Ishikawa (cell line): ENCODE data around the gene SHKBP1.

Experiments
- CEBPB ChIP-seq: IDR thresholded peaks from 2 replicates; pipeline ENCODE4 v1.6.1; 2012
- CREB1 ChIP-seq: IDR thresholded peaks from 2 replicates; pipeline ENCODE4 v1.6.1; 2012; ENCODE audit warnings: low read depth
- EGR1 ChIP-seq: IDR thresholded peaks from 2 replicates; pipeline ENCODE4 v1.6.1; 2012
- EP300 ChIP-seq: IDR thresholded peaks from 2 replicates; pipeline ENCODE4 v1.6.1; 2012; ENCODE audit warnings: borderline replicate concordance
- FOXM1 ChIP-seq: IDR thresholded peaks from 2 replicates; pipeline ENCODE4 v1.6.1; 2012; ENCODE audit warnings: low read depth, borderline replicate concordance
- NFIC ChIP-seq: IDR thresholded peaks from 2 replicates; pipeline ENCODE4 v1.6.1; 2012
- RAD21 ChIP-seq: IDR thresholded peaks from 2 replicates; pipeline ENCODE4 v1.6.1; 2012; ENCODE audit warnings: low read depth
- TAF1 ChIP-seq: IDR thresholded peaks from 2 replicates; pipeline ENCODE4 v1.6.1; 2012; ENCODE audit warnings: low read depth, mild to moderate bottlenecking
- TCF12 ChIP-seq: IDR thresholded peaks from 2 replicates; pipeline ENCODE4 v1.6.1; 2012; ENCODE audit warnings: low read depth
- TEAD4 ChIP-seq: IDR thresholded peaks from 2 replicates; pipeline ENCODE4 v1.6.1; 2012
- YY1 ChIP-seq: IDR thresholded peaks from 2 replicates; pipeline ENCODE4 v1.6.1; 2012; ENCODE audit warnings: low read depth
- ZBTB7A ChIP-seq: IDR thresholded peaks from 2 replicates; pipeline ENCODE4 v1.6.1; 2012; ENCODE audit warnings: low read depth
- TF ChIP-seq, protein P1 (sequence below): IDR thresholded peaks from 2 replicates; pipeline ENCODE4 v1.6.1; 2012
- TF ChIP-seq, protein P2 (sequence below): IDR thresholded peaks from 2 replicates; pipeline ENCODE4 v1.6.1; 2012; ENCODE audit warnings: low read depth, mild to moderate bottlenecking
- TF ChIP-seq, protein P3 (sequence below): IDR thresholded peaks from 2 replicates; pipeline ENCODE4 v1.6.1; 2012

Gene SHKBP1, protein sequence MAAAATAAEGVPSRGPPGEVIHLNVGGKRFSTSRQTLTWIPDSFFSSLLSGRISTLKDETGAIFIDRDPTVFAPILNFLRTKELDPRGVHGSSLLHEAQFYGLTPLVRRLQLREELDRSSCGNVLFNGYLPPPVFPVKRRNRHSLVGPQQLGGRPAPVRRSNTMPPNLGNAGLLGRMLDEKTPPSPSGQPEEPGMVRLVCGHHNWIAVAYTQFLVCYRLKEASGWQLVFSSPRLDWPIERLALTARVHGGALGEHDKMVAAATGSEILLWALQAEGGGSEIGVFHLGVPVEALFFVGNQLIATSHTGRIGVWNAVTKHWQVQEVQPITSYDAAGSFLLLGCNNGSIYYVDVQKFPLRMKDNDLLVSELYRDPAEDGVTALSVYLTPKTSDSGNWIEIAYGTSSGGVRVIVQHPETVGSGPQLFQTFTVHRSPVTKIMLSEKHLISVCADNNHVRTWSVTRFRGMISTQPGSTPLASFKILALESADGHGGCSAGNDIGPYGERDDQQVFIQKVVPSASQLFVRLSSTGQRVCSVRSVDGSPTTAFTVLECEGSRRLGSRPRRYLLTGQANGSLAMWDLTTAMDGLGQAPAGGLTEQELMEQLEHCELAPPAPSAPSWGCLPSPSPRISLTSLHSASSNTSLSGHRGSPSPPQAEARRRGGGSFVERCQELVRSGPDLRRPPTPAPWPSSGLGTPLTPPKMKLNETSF

DNA sequence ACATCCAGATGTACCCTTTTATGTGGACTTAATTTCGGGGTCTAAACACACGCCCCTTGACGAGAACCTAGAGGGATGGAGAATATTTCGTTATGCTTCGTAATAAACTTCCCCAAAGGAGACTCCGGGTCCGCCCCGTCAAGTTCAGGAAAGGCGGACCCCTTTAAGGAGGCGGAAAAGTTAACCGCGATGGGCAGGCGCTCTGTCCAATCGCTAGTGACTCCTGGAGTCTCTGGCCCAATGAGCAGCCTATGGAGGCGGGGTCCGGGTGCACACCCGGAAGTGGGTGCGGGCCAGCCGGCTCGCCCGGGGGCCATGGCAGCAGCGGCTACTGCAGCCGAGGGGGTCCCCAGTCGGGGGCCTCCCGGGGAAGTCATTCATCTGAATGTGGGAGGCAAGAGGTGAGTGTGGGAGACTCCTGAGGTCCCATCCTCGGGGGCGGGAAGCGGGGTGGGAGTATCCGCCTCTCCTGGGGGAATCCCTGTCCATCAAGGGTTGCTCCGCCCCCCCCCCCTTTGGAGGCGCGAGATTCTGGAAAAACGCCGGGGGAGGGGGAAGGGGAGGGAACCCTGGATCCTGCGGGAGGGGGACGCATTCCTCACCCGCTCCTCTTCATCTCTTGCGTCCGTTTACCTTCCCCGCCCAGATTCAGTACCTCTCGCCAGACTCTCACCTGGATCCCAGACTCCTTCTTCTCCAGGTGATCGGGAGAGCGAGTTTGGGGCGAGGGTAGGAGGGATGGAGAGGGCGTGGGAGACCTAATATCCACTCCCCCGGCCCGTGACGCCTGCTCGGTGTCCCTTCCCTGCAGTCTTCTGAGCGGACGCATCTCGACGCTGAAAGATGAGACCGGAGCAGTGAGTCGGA is at the start of gene SHKBP1:
TSS of gene SHKBP1 (plus strand) at position 289 of the 867 bp plus-strand sequence. CDS start at position 316, 27 bp downstream.
- TF ChIP-seq, protein P1, sequence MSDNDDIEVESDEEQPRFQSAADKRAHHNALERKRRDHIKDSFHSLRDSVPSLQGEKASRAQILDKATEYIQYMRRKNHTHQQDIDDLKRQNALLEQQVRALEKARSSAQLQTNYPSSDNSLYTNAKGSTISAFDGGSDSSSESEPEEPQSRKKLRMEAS = peak; percentile 42; the same call in 1 of the 2 replicates
- TF ChIP-seq, protein P2, sequence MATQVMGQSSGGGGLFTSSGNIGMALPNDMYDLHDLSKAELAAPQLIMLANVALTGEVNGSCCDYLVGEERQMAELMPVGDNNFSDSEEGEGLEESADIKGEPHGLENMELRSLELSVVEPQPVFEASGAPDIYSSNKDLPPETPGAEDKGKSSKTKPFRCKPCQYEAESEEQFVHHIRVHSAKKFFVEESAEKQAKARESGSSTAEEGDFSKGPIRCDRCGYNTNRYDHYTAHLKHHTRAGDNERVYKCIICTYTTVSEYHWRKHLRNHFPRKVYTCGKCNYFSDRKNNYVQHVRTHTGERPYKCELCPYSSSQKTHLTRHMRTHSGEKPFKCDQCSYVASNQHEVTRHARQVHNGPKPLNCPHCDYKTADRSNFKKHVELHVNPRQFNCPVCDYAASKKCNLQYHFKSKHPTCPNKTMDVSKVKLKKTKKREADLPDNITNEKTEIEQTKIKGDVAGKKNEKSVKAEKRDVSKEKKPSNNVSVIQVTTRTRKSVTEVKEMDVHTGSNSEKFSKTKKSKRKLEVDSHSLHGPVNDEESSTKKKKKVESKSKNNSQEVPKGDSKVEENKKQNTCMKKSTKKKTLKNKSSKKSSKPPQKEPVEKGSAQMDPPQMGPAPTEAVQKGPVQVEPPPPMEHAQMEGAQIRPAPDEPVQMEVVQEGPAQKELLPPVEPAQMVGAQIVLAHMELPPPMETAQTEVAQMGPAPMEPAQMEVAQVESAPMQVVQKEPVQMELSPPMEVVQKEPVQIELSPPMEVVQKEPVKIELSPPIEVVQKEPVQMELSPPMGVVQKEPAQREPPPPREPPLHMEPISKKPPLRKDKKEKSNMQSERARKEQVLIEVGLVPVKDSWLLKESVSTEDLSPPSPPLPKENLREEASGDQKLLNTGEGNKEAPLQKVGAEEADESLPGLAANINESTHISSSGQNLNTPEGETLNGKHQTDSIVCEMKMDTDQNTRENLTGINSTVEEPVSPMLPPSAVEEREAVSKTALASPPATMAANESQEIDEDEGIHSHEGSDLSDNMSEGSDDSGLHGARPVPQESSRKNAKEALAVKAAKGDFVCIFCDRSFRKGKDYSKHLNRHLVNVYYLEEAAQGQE = no peak
- TF ChIP-seq RAD21 (no peak), YY1 (peak; percentile 46; the same call in 1 of the 2 replicates), CREB1 (no peak), TAF1 (peak; percentile 65)

DNA sequence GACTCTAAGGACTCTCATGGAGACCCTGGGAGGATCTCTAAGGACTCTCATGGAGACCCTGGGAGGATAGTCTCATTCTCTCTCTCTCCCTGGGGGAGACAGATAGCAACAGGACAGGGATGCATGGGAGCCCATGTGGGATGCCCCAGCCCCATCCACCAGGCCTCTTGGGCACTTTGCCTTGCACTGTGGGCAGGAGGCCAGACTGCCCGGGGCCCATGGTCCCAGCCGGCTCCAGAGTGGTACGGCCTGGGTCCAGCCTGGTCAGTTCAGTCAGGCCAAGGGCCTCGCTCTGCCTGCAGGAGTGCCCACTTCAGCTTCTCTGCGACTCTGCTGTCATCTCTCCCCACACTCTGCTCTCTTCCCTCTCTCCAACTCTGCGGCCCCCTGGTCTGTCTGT is 48.6 kb upstream of the SHKBP1 start:
- TF ChIP-seq CREB1 = no peak
- TF ChIP-seq ZBTB7A = no peak
- TF ChIP-seq, protein P2 = no peak
- TF ChIP-seq, protein P1 = no peak
- no peak for TF ChIP-seq CEBPB
- no peak for TF ChIP-seq YY1
- no peak for TF ChIP-seq TCF12
- no peak for TF ChIP-seq TAF1
- TF ChIP-seq EGR1 = no peak
- TF ChIP-seq FOXM1 = no peak
- TF ChIP-seq NFIC = no peak
- TF ChIP-seq RAD21 = no peak
- TF ChIP-seq TEAD4 = no peak
- TF ChIP-seq, protein P3, sequence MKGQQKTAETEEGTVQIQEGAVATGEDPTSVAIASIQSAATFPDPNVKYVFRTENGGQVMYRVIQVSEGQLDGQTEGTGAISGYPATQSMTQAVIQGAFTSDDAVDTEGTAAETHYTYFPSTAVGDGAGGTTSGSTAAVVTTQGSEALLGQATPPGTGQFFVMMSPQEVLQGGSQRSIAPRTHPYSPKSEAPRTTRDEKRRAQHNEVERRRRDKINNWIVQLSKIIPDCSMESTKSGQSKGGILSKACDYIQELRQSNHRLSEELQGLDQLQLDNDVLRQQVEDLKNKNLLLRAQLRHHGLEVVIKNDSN = no peak
- TF ChIP-seq EP300 = no peak

DNA sequence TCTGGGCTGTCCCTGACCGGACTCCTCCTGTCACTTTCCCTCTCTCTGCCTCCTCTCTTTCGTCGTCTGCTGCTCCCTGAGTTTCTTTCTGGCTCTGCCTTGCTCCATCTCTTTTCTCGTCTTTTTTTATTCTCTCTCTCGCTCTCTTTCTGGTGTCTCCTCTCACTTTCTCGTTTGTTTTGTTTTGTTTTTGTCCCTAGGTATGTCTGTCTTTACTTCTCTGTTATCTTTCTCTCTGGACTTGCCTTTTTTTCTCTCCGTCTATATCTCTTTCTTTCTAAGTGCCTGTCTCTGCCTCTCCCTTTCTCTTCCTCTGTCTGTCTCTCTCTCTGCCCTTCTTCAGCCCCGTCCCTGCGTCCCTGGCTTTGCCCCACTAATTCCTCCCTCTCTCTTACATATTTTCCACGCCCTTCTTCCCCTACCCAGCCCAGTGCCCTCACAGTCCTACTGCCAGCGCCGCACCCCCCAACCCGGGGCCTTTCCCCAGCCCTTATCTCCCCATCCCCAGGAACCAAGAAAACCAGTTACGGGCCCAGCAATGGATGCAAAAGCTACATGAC is 48.1 kb upstream of the SHKBP1 start:
- TF ChIP-seq, protein P2 = no peak
- TF ChIP-seq TEAD4 = no peak
- no peak for TF ChIP-seq NFIC
- TF ChIP-seq, protein P3 = no peak
- TF ChIP-seq CREB1 = no peak
